GM13976 (cell line): ENCODE data around the gene NOC3L.

Experiments
- DNase-seq: peaks from one replicate; pipeline ENCODE4 v3.0.0; 2012; ENCODE audit warnings: low spot score
- in situ Hi-C: fragments of 300-500 bp; cut with MboI; formaldehyde crosslinking; loops from one replicate; pipeline ENCODE4 v1.12.0; 2022; ENCODE audit warnings: low sequenced_read_pairs, mixed read lengths, inconsistent platforms; ENCODE audit not compliant: unreplicated experiment
- TF ChIP-seq, protein P1 (sequence below): IDR thresholded peaks from 2 replicates; pipeline ENCODE4 v1.5.1; 2012; ENCODE audit warnings: borderline replicate concordance, mild to moderate bottlenecking; ENCODE audit not compliant: insufficient read depth; ENCODE audit errors: extremely low read depth, missing control alignments, control extremely low read depth

NOC3L gene

DNA sequence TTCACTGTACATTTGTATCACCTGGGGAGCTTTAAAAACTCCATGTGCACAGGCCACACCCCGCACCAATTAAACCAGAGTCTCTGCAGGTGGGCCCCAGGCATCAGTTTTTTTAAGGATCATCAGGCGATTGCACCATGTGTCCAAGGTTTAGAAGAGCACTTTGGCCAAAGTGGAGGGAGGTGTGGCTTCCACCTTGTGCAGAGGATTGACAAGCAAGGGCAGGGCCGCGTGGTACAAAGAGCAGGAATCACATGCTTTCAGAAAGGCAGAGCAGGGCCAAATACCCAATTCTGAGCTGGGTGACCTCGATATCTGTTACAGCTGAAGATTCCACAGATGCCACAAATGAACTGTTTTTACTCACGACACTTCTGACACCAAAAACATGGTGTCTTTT is 52.4 kb downstream of the NOC3L start:
- TF ChIP-seq, protein P1, sequence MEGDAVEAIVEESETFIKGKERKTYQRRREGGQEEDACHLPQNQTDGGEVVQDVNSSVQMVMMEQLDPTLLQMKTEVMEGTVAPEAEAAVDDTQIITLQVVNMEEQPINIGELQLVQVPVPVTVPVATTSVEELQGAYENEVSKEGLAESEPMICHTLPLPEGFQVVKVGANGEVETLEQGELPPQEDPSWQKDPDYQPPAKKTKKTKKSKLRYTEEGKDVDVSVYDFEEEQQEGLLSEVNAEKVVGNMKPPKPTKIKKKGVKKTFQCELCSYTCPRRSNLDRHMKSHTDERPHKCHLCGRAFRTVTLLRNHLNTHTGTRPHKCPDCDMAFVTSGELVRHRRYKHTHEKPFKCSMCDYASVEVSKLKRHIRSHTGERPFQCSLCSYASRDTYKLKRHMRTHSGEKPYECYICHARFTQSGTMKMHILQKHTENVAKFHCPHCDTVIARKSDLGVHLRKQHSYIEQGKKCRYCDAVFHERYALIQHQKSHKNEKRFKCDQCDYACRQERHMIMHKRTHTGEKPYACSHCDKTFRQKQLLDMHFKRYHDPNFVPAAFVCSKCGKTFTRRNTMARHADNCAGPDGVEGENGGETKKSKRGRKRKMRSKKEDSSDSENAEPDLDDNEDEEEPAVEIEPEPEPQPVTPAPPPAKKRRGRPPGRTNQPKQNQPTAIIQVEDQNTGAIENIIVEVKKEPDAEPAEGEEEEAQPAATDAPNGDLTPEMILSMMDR, result no peak
- in situ Hi-C loops, result loop anchor here (25.0 kb wide), 1 partner anchor 398 kb away; no protein-coding TSS in a partner anchor
- no peak for DNase-seq

DNA sequence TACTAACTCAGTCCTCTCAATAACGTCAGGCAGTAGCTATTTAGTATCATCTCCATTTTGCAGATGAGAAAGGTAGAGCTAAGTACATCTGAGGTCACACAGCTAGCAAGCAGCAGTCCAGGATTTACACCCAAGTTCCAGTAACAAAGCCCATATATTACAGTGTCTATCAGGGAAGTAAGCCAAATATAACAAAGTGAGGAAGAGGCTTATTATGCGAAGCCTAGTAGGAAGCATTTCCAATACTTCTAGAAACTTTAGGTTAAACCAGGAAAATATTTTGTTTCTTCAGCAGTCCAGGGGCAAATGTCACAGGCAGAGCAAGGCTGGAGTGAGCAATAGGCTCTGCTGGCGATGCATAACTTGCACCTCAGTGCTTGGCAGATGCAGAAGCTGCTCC is 53.9 kb downstream of the NOC3L start:
- TF ChIP-seq, protein P1, result no peak

DNA sequence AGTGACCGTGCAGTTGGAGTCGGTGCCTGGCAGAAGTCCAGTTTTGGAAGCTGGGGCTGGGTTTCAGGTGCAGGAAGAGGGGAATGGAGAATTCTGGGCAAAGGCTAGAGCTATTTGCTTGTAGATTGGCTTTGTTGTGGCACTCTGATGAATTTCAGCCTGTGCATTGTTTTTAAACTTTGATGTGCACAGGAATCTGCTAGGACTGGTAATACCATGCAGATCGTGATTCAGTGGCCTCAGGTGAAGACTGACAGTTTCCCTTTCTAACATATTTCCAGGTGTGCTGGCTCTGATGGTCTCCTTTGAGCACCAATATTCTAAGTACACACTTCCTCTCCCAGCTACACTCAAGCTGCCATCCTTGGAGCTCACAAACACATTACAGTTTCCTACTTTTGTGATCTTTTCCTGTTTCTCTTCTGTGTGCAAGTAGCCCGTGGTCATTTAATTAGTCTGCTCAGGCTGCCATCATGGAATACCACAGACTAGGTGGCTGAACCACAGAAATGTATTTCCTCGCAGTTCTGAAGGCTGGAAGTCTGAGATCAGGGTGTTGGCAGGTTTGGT is 55.6 kb downstream of the NOC3L start:
- TF ChIP-seq, protein P1, result no peak
- in situ Hi-C loops, result loop anchor here (25.0 kb wide), 1 partner anchor 395 kb away; no protein-coding TSS in a partner anchor
- DNase-seq, result no peak

More for the DNA sequence above, 53.9 kb downstream of the NOC3L start:
- in situ Hi-C loops, result loop anchor here (25.0 kb wide), 1 partner anchor 397 kb away; no protein-coding TSS in a partner anchor
- no peak for DNase-seq

DNA sequence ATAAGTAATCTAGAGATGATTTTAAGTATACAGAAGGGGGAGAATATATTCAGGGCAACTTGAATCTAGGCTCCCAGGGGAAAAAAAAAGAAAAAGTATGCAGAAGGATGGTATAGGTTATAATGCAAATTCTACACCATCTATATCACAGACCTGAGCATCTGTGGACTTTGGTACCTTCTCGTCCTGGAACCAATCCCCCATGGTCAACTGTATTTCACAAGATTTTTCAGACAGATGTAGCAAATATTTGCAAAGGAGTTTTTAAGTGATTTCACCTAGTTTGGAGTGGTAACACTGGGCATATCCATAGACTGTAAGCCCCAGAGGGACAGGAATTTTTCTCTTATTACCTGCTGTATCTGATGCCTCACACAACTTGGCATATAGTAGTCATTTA is 58.8 kb downstream of the NOC3L start:
- TF ChIP-seq, protein P1, result no peak
- in situ Hi-C loops, result loop anchor here (25.0 kb wide), 1 partner anchor 392 kb away; no protein-coding TSS in a partner anchor
- DNase-seq, result no peak

DNA sequence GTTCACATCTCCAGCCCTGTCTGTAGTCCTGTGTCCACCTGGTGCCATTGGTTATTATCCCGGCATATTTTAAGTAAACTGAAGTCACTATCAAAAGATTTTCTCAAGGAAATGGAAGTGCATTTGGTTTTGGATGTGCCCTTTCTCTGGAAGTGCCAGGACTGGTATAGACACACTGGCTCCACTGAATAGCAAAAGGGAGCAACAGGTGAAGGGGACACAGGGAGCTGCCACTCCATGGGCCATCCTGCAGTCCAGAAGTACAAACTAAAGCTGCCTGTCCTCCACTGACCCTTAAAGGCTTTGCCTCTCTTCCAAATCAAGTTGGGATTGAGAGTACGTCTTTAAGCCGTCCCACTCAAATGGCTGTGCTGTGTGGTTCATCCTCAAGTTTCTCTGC is 62.7 kb downstream of the NOC3L start:
- no peak for DNase-seq
- in situ Hi-C loops, result loop anchor here (25.0 kb wide), 1 partner anchor 388 kb away; no protein-coding TSS in a partner anchor
- TF ChIP-seq, protein P1, result no peak

DNA sequence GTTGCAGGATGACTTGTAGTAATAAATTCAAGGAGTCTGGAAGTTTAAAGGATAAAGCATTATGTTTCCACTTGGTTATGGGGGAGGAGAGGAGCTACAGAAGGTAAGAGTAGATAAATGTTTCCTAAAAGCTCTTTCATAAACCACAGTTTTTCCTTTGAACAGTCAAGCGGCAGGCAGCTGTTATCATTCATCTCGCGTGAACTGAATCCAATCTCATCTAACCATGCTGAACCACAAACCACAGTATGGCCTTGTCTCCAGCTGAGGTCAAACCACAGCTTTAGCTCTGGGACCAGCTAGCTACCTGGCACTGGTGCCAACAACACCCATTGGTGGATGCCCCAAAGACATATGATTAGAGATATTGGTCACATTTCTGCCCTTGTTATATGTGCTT is 63.3 kb downstream of the NOC3L start:
- TF ChIP-seq, protein P1, result no peak
- in situ Hi-C loops, result no loop called here
- no peak for DNase-seq
